HS-27A (cell line): ENCODE results near the gene MON1A.

Source experiments
- DNase-seq: peaks from one replicate; pipeline ENCODE4 v3.0.0-alpha.2; 2012; ENCODE audit warnings: low read depth, missing footprints

Gene MON1A

DNA sequence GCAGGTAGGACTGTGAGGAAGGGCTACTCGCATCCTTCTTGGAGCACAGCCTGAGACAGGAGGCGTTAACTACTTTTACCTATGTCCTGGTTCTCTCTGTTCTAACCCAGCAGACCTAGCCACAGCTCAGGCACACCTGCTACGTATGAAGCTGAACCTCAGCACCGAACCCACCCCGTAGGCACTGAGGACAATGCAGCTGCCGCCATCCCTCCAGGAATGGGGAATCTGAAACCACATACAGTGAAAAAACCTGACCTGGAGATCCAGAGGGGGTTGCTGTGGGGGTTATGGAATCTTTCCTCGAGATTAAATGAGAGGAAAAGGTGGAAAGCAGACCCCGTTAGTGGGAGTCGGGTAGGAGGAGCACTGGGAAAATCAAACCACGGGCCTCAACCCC, 40.3 kb downstream of the MON1A start:
- no peak for DNase-seq

DNA sequence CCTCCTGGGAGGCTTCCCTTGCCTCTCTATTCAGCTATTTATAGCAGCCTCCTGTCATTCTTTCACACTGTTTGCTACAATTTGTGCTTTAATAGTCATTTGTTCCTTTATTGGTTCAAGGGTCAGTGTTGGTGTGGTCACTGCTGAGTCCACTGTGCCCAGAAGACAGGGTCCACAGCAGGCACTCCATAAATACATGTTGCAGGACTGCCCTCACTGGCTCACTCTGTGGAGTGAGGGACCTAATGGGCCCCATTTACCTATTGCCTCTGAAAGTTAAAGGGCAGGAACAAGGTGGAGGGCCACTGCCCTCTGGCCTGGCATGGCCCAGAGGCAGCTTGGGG, 42.7 kb downstream of the MON1A start:
- no peak for DNase-seq

- DNase-seq, result no peak
Observed at GRCh38 chr3:49883998-49884397, 45.6 kb downstream of the MON1A start.

DNA sequence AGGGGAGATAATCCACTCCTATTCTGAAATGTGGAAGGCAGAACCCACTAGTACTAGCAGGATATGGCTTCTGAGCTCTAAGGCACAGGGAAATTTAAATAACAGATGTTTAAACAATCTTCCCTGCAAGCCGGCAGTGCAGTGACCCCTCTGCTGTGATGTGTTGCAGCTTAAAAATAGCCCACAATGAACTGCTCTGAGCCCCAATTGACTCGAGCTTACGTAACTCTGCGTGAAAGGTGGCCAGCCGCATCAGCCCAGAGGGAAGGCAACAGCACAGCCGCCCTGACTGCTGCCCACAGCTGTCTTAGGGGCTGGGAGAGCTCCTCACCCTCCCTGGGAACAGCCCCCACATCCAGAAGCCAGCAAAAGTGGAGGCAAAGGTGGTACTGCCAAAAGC, 47.4 kb downstream of the MON1A start:
- DNase-seq, result no peak

DNA sequence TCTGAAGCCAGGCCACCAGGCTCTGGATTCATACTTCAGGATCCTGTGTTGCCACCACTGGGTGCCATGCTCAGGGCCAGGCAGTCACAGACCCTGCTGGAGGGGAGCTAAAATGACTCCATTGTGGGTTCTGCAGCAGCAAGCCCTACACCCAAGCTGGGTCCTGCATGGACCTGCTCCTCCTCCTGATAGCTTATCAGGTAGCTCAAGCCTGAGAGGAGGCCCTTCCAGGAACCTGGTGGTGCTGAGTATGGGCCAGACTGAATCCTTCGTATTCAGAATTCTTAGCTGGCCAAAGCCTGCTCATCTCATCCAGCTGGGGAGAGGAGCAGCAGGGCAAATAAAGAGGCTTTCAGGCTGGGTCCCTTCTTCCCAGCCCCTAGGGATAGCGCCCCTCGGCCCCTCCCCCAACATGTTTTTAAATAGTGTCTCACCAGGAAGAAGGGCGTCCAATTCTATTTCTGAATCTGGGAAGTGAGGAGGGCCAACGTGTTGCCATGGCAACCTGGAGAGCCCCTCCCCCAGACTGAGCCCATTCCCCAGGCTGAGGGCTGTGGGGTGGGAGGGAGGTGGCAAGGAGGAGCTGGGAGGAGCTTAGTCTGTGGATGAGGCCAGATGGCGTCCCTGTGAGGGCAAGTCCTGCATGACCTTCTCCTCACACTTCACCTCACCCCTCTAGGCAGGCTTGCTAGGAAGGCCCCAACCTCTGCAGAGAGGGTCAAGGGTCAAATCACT, 48.9 kb downstream of the MON1A start:
- DNase-seq, result no peak

GRCh38 chr3:49879721-49880120, 49.9 kb downstream of the MON1A start:
- DNase-seq, result no peak

DNA sequence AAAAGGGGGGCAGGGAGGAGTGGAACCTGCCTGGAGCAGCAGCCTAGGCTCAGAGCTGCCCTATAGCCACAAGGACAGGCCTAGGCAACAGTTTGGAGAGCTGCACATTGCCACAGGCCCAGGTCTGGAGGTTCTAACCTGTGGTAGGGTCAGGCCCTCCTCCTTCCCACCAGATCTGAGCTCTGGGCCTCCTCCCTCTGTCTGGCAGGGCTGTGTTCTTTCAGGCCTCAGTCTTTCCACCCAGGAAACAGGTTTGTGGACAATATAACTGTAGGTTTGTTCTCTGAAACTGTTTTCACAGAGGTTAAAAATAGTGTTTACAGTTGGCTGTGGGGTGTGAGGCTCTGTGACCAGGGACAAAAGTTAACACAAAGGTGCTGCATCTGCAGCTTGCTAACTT, 50.9 kb downstream of the MON1A start:
- DNase-seq, result no peak

- no peak for DNase-seq
Observed at GRCh38 chr3:49877716-49878115, 51.9 kb downstream of the MON1A start.

GRCh38 chr3:49876567-49876966, 53.0 kb downstream of the MON1A start:
- DNase-seq, result no peak

DNA sequence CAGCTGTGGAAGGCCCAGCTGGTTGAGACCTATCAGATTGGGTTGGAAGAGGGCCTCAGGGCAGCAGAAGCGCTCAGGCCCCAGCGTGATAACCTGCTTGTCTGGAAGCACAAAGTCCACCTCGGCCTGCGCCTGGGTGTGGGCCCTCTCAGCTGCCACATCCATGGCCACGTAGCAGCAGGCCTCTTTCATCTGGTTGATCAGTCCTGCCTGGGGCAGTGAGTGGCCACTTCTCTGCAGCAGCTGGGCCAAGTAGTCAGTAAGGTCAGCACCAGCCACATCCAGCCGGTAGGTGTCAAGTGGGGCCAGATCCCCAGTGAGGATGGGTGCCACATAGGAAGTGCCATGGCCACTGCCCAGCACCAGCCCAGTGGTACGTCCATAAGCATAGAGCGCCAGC, 56.0 kb downstream of the MON1A start:
- no peak for DNase-seq

- DNase-seq, result no peak
Observed at GRCh38 chr3:49872801-49873281, 56.8 kb downstream of the MON1A start.

DNA sequence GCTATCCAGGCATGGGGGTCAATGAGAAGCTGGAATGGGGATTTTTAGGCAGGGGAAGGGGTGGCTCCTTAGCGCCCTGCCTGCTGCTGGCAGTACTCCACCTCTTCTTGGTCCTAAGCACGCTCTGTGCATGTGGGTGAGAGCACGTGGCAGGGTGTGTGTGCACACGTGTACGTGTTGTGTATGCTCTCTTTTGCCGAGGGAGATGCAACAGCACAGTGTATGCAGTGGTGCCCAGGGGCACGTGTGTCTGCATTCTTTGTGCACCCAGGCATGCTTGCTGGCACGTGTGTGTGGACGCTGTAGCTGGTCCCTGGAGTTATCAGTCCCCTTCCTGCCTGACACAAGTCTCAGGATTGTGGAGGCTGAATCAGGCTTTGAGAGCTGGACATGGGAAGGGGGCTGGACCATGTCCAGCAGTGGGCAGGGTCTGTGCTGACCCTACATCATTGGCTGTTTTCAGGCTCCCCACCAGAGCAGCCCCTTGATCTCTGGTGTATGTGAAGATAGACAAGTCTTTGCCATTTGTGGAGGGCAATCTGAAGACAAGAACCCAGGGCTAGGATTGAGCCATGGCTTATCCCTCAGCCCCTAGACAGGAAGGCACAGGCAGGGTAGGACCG, 58.0 kb downstream of the MON1A start:
- no peak for DNase-seq

DNA sequence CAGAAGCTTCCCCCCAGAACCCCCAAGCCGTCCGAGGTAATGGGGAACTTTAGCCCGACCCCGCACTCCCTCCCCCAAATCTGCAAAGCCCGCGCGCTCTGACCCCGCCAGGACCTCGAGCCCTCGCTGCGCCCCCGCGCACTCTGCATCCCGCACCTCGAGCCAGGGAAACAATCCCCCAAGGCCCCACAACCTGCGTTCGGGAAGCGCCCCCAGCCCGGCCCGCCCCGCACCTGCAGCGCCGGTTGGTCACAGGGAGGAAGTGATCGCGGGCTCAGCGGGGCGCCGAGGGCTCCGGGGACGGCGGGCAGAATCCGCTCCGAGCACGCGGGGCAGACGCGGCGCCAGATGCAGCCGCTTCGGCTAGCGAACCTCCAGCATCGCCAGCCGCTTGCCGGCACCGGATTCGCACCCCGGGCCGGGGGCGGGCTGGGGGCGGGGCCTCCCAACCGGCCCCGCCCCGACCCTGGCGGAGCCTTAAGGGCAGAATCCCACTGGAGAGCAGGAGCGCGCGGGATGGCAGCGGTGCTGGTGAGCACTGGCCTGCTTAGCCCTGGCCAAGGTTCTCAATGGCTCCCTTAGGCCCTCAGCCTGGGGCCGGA, 60.0 kb downstream of the MON1A start, which contains the start of gene CAMKV:
Gene CAMKV, minus strand, starts transcription at position 382 of the 602 bp plus-strand sequence. CDS start 7,518 bp downstream, outside the sequence.
- no peak for DNase-seq

- no peak for DNase-seq
Observed at GRCh38 chr3:49868862-49869466, 60.6 kb downstream of the MON1A start.

DNA sequence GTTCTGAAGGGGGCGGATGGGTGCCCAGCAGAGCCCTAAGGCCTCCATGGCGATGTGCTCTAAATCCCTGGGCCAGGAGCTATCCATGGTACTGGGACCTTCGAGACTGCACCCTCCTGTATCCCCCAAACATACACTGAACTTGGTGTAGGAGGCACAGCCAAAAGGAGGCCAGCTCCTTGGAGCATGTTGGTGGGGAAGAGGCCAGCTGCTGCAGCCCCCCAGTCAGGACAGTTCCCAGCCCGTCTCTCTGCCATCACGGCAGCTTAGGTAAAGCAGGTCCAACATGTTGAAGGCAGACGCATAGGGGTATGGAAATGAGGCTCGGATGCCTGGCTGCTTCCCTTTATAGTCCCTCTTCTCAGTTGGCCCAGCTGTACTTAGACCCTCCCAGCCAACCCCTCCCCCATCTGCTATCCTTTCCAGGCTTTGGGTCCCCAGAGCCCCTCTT, 61.7 kb downstream of the MON1A start:
- no peak for DNase-seq

DNA sequence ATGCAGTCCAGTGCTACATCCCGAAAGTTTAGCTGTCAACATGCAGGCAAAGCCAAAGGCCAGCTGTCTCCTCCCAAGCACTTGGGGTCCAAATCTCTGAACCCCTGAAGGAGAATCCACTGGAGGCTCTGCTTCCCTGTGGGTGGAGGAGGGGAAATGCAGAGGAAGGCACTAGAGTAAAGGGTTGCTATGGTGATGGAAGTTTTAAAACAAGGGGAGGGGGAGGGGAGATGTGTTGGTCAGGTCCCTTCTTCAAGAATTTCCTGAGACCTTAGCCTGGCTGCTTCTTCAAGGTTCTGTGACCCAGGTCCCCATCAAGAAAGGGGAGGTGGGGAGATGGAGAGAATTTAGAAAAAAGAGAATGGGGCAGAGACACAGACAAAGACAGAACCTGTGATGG, 62.2 kb downstream of the MON1A start:
- DNase-seq, result no peak

- DNase-seq, result no peak
Observed at GRCh38 chr3:49865198-49865784, 64.3 kb downstream of the MON1A start.

- no peak for DNase-seq
Observed at GRCh38 chr3:49864505-49864904, 65.1 kb downstream of the MON1A start.

GRCh38 chr3:49859576-49860305, 69.9 kb downstream of the MON1A start:
- DNase-seq, result no peak
